GM18508 (cell line): Measurements from ENCODE around the gene SEMA3E.
"Not testable (repeated sequence)": the region's sequence is repeated elsewhere in the genome, so short reads cannot be mapped to it uniquely, and the experiment has no call there.

Experiments used
- ATAC-seq: cut with Tn5 transposase; IDR thresholded peaks from one replicate; pipeline ENCODE4 v1.9.1; 2021; ENCODE audit warnings: moderate number of reproducible peaks; ENCODE audit not compliant: insufficient read depth, unreplicated experiment

SEMA3E gene

DNA sequence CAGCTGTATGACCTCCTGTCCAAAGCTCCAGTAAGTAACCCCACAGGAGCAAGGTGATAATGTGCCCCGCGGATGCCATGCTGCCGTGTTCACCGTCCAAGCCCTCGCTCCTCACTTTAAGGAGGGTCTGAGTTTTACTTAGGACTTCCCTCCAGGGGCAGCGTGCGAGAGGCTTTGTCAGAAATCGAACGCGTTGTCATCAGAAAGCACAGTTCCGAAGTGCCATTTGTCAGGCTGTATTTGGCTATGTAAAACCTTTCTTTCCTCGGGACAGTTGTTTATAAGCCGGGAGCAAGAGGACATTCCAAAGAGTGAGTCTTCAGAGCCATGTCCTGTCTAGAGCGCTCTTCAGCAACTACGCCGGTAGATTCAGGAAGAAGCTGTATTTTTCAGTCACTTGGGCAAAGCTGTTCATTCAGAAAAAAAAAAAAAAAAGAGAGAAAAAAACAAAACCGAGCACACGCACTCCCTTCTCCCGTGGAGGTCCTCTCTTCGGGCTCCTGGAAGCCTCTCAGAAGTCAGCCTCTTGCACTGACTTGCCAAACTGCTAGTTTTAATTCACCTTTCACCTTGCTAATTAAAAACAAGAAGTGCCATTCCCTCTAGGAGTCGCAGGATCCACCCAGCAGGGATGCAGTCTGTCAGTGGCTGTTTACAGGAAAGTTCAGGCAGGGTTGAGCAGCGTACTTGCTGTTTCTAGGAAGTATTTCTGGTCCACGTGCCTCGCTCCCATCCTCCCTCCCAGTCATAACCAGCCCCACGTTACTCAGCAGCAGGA, at the start of gene SEMA3E:
SEMA3E (minus strand) TSS at position 676 of the 778 bp plus-strand sequence.
- ATAC-seq, result no peak

DNA sequence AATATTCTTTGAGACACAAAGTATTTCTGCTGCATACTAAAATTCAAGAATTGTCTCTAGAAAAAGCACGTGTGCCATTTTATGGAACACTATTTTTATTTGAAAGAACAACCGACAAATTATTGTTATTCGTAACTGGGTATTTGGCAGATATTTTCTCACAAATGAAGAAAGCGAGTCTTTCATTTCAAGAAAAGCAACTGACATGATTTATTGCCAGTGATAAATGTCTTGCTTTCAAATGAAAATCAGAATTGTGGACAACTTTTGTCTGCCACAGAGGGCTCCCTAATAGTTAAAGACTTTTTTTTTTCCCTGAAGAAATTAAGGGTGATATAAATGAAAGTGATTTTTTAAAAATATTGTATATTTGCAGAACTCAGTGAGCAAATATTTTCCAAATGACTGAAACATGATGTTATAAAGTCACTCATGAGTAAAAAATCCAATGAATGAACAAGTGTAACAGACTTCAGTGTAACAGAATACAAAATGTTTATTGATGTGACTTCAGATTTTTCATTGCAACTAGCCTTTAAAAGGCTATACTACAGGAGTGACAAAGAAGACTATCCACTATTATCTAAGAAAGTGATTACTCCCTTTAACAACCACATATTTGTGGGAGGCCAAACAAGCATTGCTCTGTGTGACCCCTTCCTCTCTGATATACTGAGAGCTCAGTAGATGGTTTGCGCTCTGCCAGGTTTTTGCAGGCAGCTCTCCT, 49.0 kb upstream of the SEMA3E start:
- ATAC-seq, result no peak

DNA sequence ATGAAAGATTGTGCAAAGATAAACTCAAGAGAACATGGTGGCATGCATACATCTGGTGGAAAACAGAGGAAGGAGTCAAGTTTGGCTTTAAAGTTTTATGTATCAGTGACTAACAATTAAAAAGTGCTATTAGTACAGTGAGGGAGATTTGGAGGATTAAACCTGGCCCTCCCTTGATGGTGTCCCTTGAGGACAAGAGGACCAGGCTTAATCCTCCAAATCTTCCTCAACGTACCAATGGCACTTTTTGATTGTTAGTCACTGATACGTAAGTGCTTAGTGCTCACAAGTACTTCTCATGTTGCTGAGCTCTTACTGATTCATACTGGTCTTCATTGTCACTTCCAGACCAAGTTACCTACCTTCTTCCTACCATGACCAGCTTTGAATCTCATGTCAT, 47.2 kb upstream of the SEMA3E start:
- no peak for ATAC-seq

DNA sequence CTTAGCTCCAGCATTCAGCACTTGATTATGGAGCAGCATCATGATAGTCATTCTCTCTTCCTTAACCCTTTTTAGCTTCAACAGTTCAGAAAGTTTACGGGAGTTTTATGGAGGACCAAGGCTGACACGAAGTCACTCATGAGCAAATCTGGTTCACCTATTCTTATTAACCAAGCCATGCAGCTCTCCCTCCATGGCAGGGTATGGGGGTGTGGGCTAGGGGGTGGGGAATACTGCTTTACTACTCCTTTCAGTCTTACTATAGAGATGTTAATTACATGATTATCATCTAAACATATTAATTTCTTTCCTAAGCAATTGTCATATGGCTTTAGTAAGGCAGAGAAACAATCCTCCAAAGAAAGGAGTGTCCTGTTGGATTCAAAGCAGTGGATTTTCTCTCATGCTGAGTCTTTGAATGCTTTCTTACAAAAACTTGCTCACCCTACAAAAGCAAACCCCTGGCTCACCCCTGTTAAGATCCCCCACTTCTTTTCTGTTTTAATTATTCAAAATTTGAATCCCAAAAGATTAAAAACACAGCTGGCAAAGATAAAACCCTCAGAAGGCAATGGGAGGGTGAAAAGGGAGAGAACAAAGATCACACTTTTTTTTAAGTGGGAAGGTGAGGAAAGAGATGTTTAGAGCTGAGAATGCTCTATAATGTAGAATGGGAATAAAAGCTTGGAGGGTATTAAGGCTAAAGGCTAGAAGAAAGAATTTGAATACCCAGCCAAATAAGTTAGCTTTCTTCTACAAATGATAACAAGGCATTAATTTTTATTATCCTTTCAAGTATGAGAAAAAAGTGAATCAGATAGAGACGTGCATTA, 46.4 kb upstream of the SEMA3E start:
- ATAC-seq, result no peak

DNA sequence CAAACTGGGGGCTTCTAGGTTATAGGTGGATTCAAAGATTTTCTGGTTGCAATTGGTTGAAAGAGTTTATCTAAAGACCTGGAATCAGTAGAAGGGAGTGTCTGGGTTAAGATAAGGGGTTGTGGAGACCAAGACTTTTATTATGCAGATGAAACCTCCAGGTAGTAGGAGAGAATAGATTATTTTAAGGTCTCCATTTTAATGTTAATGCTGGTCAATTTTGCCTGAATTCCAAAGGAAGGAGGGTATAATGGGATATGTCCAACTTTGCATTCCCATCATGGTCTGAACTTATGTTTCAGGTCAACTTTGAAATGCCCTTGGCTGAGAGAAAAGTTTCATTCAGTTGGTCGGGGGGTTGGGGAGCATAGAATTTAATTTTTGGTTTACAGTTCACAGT, 44.3 kb upstream of the SEMA3E start:
- ATAC-seq, result no peak

DNA sequence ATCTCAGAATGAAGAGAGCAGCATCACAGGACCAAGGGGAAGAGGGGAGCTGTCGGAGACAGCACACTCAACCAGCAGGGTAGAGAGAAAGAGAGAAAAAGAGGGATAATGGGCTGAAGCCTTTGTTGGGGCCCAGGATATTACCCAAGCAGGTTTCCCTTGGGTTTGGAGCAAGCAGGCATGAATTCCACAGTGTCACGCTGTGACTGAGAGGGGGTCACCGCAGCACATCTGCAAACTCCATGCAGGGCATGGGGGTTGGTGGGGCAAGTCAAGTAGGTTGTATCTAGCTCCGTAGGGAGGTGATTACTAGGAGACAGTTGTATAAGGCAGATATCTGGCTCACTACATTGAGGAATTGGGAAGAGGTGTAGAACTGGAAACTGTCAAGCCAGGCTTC, 42.2 kb upstream of the SEMA3E start:
- ATAC-seq, result no peak

DNA sequence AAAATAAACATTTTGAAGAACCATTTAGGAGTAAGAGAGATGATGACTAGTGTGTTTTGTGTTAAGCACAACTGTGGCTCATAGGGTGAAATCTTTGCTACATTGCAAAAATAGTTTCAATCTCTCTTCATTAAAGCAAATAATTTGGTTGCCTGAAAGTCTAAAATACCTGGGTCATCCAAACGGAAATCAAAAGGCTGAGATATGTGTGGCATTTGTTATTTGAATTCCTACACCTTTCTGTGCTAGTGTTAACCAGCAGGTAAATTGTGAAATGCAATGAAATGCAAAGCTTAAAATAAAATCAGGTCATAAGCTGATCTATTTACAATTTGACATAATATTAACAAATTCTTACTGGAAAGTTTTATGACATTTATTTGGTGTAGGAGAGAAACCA, 40.9 kb upstream of the SEMA3E start:
- no peak for ATAC-seq

DNA sequence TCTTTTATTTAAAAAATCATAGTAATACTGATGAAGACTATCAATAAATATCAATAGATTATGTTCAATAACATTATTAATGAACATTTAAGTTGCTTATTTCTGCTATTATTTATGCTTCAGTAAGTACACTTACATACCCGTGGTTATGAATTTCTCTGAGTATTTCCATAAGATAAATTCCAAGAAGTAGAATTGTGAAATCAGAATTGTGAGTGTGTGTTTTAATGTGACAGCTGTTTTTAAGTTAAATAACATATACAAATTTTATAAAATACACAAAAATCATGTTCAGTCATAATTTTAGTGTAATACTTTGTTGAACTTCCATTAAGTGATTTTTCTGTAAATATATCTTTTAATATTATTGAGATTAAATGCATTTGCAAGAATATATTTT, 37.5 kb upstream of the SEMA3E start:
- ATAC-seq, result no peak

DNA sequence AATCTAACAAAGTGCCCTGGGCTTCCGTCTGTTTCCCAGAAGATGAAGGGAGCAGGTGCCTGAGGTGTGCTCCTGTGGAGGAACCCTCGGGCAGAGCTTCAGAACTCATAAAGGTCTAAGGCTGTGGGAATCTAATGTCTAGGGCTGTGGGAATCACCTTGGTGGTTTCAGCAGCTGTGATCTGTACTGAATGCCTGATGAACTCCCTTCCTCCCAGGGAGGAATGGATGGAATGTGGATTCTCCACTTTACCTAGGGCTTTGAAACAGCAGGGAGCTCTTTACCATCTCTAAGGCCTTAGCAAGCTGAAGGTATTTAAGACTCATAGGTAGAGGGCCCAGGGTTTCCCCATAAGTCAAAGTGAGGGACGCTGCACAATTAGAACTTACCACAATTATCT, 36.0 kb upstream of the SEMA3E start:
- ATAC-seq, result no peak

DNA sequence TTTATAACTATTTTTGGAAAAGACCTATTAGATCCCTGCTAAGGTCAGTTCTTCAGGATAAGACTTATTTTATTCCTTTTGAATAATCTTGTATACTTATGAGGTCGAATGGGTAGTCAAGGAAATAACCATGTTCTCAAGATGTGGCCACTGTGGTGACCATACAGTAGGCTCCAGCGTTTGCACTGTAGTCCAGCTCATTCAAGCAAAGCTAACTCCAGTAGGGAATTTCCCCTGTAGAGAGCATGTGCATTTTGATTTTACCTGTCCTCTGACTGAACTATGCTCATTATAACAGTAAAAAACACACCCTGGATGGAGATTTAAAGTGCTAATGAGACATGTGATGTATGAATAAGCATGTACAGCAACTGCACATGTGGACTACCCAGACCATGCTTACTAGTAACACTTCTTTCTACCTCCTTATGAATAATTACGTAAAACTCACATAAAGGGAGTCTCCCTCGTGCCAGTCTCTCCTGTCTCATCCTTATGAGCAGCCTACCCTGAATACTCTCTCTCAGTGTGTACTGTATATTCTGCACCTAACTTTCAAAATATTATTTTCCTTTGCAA, 32.4 kb upstream of the SEMA3E start:
- ATAC-seq, result no peak

DNA sequence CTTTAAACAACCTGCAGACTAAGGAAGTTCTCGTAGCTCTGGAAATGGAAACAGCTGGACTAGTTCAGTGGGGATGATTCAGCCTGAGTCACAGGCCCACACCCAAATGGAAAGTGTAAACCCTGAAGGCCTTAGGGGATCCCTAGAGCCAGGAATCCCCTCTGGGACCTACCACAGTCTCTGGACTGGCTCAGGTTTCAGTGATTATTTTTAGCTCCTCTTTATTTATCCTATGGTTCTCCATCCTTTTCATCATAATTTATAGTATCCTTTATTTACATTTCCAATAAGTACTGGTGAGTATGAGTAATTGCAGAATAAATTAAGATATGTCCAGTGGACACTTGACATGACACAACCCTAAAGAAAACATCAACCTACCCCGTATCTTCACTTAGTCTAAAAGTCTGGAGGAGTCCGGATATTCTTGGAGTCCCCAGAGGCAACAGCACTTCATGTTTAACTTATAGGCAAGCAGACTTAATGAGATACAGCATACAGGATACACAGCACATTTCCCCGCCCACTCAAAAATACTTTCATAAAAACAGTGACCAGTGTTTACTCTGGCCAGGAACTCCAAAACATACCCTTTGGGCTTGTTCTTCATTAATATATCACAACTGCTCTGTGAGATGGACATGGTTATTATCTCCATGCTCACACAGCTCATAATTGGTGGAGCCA, 28.4 kb upstream of the SEMA3E start:
- ATAC-seq, result no peak

DNA sequence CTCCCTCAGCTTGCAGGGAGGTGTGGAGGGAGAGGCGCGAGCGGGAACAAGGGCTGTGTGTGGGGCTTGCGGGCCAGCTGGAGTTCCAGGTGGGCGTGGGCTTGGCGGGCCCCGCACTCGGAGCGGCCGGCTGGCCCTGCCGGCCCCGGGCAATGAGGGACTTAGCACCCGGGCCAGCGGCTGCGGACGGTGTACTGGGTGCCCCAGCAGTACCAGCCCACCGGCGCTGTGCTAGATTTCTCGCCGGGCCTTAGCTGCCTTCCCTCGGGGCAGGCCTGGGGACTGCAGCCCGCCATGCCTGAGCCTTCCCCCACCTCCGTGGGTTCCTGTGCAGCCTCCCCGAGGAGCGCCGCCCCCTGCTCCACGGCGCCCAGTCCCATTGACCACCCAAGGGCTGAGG, 24.4 kb upstream of the SEMA3E start:
- ATAC-seq, result not testable (repeated sequence)

DNA sequence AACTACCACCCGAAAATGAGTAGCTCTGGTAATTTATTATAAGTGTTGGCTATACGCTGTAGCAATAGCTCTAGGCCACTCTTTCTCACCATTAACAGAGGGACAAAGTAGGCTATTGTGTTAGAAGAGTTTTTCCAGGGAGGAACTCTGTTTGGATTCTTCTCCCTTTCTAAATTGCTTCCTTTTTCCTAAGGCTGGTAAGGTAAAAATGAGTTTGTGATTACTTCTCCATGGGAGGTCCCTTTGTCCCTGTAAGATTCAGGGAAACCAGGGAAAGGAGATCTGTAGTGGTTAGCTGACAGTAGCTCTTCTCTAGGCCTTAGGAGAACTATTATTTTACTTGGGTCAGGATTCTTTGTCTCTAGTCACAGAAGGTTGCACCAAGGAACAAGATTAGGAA, 23.2 kb upstream of the SEMA3E start:
- no peak for ATAC-seq

DNA sequence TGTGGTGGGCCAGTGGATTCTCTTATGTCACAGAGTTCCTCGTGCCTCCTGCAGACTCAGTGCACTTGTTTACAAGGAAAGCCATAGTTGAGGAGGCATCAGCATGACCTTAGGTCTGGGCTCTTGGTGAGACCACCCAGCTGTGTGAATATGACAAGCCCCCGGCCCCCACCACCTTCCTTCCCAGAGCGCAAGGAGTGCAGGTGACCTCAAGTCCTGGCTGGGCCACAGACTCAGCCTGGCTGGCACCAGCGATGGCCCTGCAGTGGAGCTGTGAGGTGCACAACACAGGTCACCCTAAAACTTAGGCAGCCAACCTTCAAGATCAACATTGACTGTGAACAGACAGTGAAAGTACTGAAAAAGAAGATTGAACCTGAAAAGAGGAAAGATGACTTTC, 14.2 kb upstream of the SEMA3E start:
- ATAC-seq, result no peak

DNA sequence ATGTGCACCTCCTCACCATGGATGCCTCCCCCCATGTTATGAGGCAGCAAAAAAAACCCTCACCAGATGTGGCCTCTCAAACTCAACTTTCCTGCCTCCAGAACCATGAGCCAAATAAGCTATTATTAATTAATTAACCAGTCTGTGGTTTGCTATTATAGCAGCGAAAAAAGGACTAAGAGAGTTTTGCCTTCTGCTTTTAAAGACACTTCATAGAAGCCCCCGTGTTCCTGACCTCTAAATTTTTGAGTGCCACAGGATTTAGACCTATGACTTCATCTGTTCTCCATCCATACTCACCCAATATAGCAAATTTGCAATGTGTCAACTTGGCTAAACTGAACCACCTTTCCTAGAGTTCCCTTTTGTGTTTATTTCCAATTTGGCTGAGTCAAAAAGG, 9.2 kb upstream of the SEMA3E start:
- ATAC-seq, result no peak

DNA sequence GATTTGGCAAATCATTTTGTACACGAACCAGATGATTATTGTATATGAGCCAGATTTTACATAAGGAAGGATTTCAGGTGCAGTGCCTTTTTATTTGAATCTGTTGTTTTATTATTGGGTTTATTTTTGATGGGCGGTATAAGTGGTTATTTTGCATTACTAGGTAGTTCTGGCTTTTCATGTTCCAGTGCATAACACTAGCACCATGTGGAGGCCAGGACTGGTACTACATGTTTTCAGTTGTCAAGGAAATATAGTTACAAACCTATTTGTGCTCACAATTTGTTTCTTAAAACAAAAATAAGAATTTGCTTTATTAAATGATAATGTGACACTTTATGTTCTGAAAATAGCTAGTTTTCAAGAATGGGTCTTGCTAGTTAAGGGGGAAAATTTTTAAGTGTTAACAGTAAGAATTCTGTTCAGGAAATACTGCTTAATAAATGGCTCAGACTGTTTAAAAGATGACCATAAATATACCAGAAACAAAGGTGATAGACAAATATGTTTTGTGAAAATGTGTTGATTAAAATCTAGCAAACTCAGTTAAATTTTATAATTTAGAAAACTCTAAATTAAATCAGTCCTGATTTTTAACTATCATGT, 7.1 kb upstream of the SEMA3E start:
- ATAC-seq, result no peak

DNA sequence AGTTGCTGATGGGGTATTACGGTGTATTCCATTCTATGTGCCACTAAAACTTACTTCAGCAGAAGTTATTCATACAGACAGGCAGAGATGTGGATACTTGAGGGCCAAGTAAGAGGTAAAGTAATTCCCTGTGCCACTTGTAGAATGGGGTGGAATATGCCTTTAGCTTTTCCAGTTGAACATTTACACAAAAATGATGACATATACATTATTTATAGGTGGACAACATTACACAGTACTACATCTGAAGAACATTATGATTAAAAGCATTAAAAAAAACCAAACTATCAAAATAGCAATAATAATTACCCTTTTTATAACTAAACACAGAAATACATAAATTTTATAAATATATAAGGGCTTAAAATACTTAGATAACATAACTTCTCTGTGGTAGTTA, 3.5 kb upstream of the SEMA3E start:
- ATAC-seq, result no peak

DNA sequence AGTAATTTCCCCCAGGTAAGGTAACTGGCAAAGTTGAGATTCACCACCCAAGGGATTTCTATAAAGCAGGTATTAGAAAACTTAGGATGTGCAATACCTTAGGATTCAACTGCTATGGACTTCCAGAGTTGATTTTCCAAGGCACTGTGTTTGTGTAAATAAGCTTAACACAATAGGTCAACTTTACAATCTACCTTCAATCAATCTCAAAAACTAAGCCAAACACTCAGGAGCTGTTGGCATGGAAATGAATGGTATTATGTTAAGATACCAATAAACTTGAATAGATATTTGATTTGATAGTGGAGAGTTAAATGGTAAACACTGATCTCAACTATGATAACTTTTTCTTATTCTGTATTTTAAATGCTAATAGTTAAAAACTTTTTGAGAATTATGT, 762 bp upstream of the SEMA3E start:
- ATAC-seq, result no peak

DNA sequence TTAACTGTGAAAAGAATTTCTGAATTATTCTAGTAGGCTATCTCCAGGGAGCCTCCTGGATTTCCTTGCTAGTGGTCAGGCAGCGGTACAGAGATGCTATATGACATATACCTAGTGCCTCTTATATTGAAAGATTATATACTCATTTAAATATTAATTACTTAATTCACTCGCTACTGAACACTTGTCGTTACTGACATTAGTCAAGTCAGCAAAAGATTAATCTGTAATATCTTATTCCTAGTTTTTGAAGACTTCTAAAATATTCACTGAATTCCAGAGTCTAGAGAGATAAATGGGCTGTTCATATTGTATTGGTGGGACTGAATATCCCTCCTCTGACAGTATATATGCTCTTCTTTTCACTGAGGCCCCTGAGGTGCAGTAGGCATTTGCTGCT, 2.9 kb downstream of the SEMA3E start:
- ATAC-seq, result no peak

DNA sequence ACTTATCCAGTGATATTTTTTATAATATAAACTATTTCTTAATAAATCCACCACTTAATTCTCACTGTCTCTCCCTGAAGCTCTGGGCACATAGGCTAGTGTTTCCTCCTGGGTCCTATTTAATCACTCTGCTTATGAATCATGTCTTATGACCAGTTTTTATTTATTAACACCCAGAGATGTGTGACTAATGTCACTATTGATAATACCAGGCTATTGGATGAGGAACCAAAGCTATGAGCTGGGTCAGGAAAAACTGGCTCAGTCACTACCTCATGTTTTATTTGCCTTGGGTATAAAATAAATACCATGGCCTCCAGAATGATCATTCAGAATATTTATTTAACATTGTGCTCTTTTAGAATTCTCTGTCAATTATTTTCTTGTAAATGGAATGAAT, 5.2 kb downstream of the SEMA3E start:
- no peak for ATAC-seq
